ENCODE measurements around the gene DTNBP1.

DTNBP1 gene

DNA sequence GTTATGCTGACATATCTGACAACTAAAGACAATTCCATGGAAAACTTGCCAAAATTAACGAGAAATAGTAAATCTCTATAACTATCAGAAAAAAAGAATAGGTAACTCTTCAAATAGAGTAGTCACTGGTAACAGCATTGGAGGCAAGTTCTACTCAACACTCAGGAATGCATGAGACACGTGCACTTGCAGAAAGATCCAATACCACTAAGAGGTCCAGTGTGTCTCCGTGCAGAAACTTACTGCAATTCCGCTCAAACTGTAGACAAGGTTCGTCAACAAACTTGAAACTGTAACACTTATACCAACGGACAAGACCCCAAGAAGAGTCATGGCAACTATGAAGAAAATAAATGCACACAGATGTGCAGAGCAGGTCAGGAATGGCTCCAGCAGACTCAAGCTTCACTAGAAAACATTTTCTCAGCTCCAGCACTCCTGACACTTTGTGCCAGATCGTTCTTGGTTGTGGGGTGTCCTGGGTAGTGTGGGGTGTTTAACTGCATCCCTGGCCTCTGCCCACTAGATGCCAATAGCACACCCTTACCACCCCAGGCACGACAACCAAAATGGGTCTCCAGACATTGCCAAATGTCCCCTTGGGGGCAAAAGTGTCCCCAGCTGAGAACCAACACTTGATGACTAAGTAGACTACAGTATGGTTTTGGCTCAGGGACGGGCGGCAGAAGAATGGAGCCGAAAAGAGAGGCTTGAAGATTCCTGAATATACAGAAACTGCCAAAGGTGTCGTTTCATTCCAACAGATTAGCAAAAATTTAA is 134.8 kb downstream of the DTNBP1 start:
- TF ChIP-seq EZH2phosphoT487 (IDR thresholded peaks at IDR 0.05; ENCODE audit: borderline replicate concordance, low read length): no peak
- H3K4me1 ChIP-seq (ENCODE audit: control insufficient read depth, low read length): no peaks in the 10 kb centered on the region
- H3K79me2 ChIP-seq (ENCODE audit: control insufficient read depth, low read length): no peaks in the 10 kb centered on the region
- peaks cover 24% of the 10 kb centered on the region for H3K36me3 ChIP-seq (ENCODE audit: control insufficient read depth, low read length)
- H3K27me3 ChIP-seq (ENCODE audit: control insufficient read depth, low read length): no peaks in the 10 kb centered on the region
- H3K9me3 ChIP-seq (ENCODE audit: control insufficient read depth, insufficient read depth, low read length): no peaks in the 10 kb centered on the region
- no peak overlapping the region for H3K27ac ChIP-seq (ENCODE audit: low read depth, low read length)
- H3K4me2 ChIP-seq (ENCODE audit: low read length): no peak overlapping the region
- no peak overlapping the region for H3K4me3 ChIP-seq (ENCODE audit: low read length)
- H3F3A ChIP-seq (ENCODE audit: control insufficient read depth, insufficient read depth): no peaks in the 10 kb centered on the region
- H4K20me1 ChIP-seq (ENCODE audit: control insufficient read depth, insufficient read depth, low read depth, low read length): no peaks in the 10 kb centered on the region
- no peaks in the 10 kb centered on the region for H3K9me2 ChIP-seq (replicated peaks; ENCODE audit: control insufficient read depth, low read length)

DNA sequence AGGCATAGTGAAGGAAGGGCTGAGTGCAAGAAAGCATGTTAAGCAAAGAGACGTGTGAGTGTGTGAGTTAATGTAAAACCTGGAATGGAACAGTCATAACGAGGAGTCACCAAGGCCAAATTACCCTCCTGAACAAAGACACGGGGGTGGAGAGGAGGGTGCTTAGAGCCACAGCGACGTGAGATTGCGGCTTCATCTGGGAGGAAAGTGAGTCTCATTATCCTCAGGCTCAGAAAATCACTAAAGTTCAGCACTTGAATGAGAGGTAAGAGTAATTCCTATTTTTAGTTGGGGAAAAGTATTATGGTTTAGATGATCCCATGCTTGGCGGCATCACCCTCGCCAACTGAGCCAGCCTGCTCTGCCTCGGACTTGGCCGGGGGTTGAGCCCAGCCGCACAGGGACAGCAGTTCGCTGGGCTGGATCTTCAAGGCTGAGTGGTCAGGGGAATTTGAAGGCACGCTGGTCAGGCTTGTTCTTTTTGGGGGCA is 136.6 kb downstream of the DTNBP1 start:
- no peaks in the 10 kb centered on the region for H4K20me1 ChIP-seq (ENCODE audit: control insufficient read depth, insufficient read depth, low read depth, low read length)
- no peak overlapping the region for H3K4me3 ChIP-seq (ENCODE audit: low read length)
- no peaks in the 10 kb centered on the region for H3K9me3 ChIP-seq (ENCODE audit: control insufficient read depth, insufficient read depth, low read length)
- no peak overlapping the region for H3K27ac ChIP-seq (ENCODE audit: low read depth, low read length)
- no peaks in the 10 kb centered on the region for H3F3A ChIP-seq (ENCODE audit: control insufficient read depth, insufficient read depth)
- no peaks in the 10 kb centered on the region for H3K27me3 ChIP-seq (ENCODE audit: control insufficient read depth, low read length)
- no peaks in the 10 kb centered on the region for H3K79me2 ChIP-seq (ENCODE audit: control insufficient read depth, low read length)
- TF ChIP-seq EZH2phosphoT487 (IDR thresholded peaks at IDR 0.05; ENCODE audit: borderline replicate concordance, low read length): no peak
- TF ChIP-seq, protein P1, sequence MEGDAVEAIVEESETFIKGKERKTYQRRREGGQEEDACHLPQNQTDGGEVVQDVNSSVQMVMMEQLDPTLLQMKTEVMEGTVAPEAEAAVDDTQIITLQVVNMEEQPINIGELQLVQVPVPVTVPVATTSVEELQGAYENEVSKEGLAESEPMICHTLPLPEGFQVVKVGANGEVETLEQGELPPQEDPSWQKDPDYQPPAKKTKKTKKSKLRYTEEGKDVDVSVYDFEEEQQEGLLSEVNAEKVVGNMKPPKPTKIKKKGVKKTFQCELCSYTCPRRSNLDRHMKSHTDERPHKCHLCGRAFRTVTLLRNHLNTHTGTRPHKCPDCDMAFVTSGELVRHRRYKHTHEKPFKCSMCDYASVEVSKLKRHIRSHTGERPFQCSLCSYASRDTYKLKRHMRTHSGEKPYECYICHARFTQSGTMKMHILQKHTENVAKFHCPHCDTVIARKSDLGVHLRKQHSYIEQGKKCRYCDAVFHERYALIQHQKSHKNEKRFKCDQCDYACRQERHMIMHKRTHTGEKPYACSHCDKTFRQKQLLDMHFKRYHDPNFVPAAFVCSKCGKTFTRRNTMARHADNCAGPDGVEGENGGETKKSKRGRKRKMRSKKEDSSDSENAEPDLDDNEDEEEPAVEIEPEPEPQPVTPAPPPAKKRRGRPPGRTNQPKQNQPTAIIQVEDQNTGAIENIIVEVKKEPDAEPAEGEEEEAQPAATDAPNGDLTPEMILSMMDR (IDR thresholded peaks at IDR 0.05; ENCODE audit: low read depth, low read length, poor library complexity, severe bottlenecking): no peak
- no peaks in the 10 kb centered on the region for H3K4me1 ChIP-seq (ENCODE audit: control insufficient read depth, low read length)
- H3K9me2 ChIP-seq (replicated peaks; ENCODE audit: control insufficient read depth, low read length): no peaks in the 10 kb centered on the region
- peaks cover 40% of the 10 kb centered on the region for H3K36me3 ChIP-seq (ENCODE audit: control insufficient read depth, low read length)
- no peak overlapping the region for H3K4me2 ChIP-seq (ENCODE audit: low read length)

DNA sequence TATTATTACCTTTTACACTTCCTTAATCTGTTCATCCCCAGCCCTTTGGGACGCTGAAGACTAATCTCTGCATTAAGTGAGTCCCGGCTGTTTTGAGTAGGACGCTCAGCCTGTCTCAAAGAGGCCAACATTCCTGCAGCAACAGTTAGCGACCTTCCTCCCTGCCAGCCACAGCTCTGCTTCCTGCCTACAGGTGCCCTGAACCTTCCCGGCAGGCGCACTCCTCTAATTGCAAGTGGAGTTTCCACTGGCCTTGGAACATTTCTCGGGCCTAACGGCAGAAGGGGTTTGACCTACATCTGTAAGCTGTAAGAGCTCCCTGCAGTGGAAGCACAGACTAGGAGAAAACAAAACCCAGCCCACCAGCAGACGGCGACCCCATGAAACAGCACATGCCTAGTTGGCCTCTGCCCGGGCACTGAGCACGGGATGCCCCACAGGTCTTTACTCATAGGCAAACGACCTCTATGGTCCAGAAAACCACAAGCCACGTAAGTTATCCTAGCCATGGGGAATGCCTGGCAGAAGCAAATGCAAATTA is 137.9 kb downstream of the DTNBP1 start:
- Histone ChIP-seq H3K9me3 (ENCODE audit: control insufficient read depth, insufficient read depth, low read length) (no peaks in the 10 kb centered on the region), H3K36me3 (ENCODE audit: control insufficient read depth, low read length) (peaks cover 43% of the 10 kb centered on the region), H3K79me2 (ENCODE audit: control insufficient read depth, low read length) (no peaks in the 10 kb centered on the region), H3K27ac (ENCODE audit: low read depth, low read length) (no peak overlapping the region), H4K20me1 (ENCODE audit: control insufficient read depth, insufficient read depth, low read depth, low read length) (no peaks in the 10 kb centered on the region), H3K4me3 (ENCODE audit: low read length) (no peak overlapping the region), H3F3A (ENCODE audit: control insufficient read depth, insufficient read depth) (no peaks in the 10 kb centered on the region), H3K4me2 (ENCODE audit: low read length) (no peak overlapping the region), H3K27me3 (ENCODE audit: control insufficient read depth, low read length) (no peaks in the 10 kb centered on the region), H3K4me1 (ENCODE audit: control insufficient read depth, low read length) (no peaks in the 10 kb centered on the region), H3K9me2 (replicated peaks; ENCODE audit: control insufficient read depth, low read length) (no peaks in the 10 kb centered on the region)
- TF ChIP-seq, protein P1 (IDR thresholded peaks at IDR 0.05; ENCODE audit: low read depth, low read length, poor library complexity, severe bottlenecking): no peak
- no peak for TF ChIP-seq EZH2phosphoT487 (IDR thresholded peaks at IDR 0.05; ENCODE audit: borderline replicate concordance, low read length)
